HFF-Myc (cell line): ENCODE data around the gene SLIT3.
"Not testable (repeated sequence)": the region's sequence is repeated elsewhere in the genome, so short reads cannot be mapped to it uniquely, and the experiment has no call there.

Experiments used
- DNase-seq: peaks from one replicate; pipeline ENCODE4 v3.0.0-alpha.2; 2011; ENCODE audit warnings: low read depth; ENCODE audit errors: extremely low read depth
- H3K4me3 ChIP-seq: replicated peaks from 2 replicates; pipeline ENCODE4 v1.5.1; 2011; ENCODE audit warnings: low read depth, mild to moderate bottlenecking, control low read depth, low read length
- TF ChIP-seq, protein P1 (sequence below): IDR thresholded peaks from 2 replicates; pipeline ENCODE4 v1.5.1; 2012; ENCODE audit warnings: mild to moderate bottlenecking, low read depth, low read length, control low read depth; ENCODE audit errors: missing control alignments

SLIT3 gene

GRCh38 chr5:169116961-169117461, 183.9 kb downstream of the SLIT3 start:
- DNase-seq = no peak
- TF ChIP-seq, protein P1, sequence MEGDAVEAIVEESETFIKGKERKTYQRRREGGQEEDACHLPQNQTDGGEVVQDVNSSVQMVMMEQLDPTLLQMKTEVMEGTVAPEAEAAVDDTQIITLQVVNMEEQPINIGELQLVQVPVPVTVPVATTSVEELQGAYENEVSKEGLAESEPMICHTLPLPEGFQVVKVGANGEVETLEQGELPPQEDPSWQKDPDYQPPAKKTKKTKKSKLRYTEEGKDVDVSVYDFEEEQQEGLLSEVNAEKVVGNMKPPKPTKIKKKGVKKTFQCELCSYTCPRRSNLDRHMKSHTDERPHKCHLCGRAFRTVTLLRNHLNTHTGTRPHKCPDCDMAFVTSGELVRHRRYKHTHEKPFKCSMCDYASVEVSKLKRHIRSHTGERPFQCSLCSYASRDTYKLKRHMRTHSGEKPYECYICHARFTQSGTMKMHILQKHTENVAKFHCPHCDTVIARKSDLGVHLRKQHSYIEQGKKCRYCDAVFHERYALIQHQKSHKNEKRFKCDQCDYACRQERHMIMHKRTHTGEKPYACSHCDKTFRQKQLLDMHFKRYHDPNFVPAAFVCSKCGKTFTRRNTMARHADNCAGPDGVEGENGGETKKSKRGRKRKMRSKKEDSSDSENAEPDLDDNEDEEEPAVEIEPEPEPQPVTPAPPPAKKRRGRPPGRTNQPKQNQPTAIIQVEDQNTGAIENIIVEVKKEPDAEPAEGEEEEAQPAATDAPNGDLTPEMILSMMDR = peak; percentile 30

GRCh38 chr5:169115461-169116124, 185.3 kb downstream of the SLIT3 start:
- TF ChIP-seq, protein P1 = no peak

More at GRCh38 chr5:169116961-169117461, 183.9 kb downstream of the SLIT3 start:
- H3K4me3 ChIP-seq = no peak overlapping the region

DNA sequence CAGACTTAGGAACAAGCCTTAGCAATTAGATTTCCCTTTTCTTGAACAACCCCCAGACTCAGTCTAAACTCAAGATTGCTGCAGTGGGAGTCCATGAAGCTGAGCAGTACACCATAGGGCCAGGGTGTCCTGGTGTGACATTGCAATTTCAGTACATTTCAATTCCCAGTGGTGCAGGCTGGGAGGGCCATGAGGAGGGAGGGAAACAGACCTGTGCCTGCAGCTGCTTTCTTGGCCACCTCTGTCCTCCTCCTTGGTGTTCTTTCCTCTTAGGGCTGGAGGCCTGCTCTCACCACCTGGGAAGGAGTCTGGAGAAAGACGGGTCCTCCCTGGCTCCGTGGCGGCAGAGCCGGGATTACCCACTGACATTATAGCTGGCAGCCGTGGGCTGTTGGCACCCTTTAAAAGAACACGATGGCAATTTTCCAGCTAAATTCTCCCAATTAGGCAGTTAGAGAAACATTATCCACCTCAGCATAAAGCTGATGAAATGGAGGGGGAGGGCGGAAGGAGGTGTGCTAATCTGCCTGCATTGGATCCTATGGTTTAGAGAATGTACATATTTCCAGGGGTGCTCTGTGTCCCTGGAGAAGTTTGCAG, 186.4 kb downstream of the SLIT3 start:
- no peak for DNase-seq
- no peak overlapping the region for H3K4me3 ChIP-seq
- TF ChIP-seq, protein P1 = no peak

More at GRCh38 chr5:169115461-169116124, 185.3 kb downstream of the SLIT3 start:
- no peak overlapping the region for H3K4me3 ChIP-seq
- DNase-seq = no peak

GRCh38 chr5:169112016-169112415, 188.9 kb downstream of the SLIT3 start:
- DNase-seq = no peak
- TF ChIP-seq, protein P1 = no peak
- H3K4me3 ChIP-seq = no peak overlapping the region

DNA sequence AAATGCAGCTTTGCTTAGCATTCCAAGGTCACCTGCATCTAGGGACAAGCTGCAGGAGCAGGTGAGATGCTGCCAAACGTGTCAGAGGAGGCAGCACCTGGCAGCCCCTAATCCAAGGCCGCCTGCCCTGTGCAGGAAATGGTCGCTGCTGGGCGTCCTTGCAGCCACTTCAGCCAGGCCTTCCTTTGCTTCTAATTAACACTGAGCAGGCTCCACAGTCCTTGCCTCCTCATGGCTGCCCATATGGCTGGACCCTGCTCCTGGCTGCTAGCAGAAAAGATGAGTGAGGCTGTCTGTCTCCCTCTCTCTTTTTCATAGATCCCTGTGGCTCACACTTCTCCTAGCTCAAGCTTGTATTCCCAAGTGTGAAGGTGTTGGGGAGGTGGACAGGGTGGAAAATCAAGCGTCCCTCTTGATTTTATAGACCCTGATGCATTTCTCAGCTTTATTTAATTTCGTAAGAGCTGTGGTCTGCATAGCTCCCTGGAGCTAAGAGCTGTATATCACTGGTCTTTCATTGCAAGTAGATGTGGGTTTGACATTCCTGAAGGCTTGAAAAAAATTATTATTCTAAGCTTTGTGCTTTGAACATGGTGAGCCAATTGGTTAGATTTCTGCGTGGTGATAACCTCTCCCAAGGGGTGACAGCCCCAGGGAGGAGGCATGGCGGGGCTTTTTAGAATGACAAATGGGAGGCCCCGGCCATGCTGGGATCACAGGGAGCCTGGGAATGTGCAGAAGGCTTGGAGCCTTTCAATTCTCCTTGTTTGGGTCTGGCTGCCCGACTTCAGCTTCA, 193.8 kb downstream of the SLIT3 start:
- no peak overlapping the region for H3K4me3 ChIP-seq
- TF ChIP-seq, protein P1 = no peak
- no peak for DNase-seq

DNA sequence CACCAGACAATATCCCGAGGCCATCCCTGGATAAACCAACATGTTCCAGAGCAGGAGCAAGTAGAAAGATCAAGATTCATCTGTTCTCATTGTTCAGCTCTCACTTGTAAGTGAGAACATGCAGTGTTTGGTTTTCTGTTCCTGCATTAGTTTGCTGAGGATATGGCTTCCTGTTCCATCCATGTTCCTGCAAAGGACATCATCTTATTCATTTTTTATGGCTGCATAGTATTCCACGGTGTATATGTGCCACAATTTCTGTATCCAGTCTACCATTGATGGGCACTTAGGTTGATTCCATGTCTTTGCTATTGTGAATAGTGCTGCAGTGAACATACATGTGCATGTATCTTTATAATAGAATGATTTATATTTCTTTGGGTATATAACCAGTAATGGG, 195.4 kb downstream of the SLIT3 start:
- DNase-seq, H3K4me3 ChIP-seq: not testable (repeated sequence)
